Glutamatergic neuron (in vitro differentiated cells): ENCODE measurements around the gene CLASRP. TPM values are rescaled to one million over a fixed set of nuclear protein-coding genes. Genes with fewer than 3 reads are reported as not detected.

Experiments used
- DNase-seq: peaks from one replicate; pipeline ENCODE4 v3.0.0; 2022
- H3K27ac Mint-ChIP-seq: one replicate; pipeline ENCODE4 v1.8.0; 2020; ENCODE audit warnings: mild to moderate bottlenecking, mixed read lengths, inconsistent platforms; ENCODE audit not compliant: unreplicated experiment
- H3K27me3 Mint-ChIP-seq: one replicate; pipeline ENCODE4 v1.8.0; 2020; ENCODE audit warnings: mild to moderate bottlenecking, moderate library complexity, mixed read lengths, inconsistent platforms; ENCODE audit not compliant: unreplicated experiment
- H3K36me3 Mint-ChIP-seq: one replicate; pipeline ENCODE4 v1.8.0; 2020; ENCODE audit warnings: mild to moderate bottlenecking, mixed read lengths, inconsistent platforms; ENCODE audit not compliant: unreplicated experiment
- H3K4me1 Mint-ChIP-seq: one replicate; pipeline ENCODE4 v1.8.0; 2020; ENCODE audit warnings: mild to moderate bottlenecking, low read depth, mixed read lengths, inconsistent platforms; ENCODE audit not compliant: unreplicated experiment
- H3K4me3 Mint-ChIP-seq: one replicate; pipeline ENCODE4 v1.8.0; 2020; ENCODE audit warnings: mild to moderate bottlenecking, mixed read lengths, inconsistent platforms; ENCODE audit not compliant: unreplicated experiment
- H3K9me3 Mint-ChIP-seq: one replicate; pipeline ENCODE4 v1.8.0; 2020; ENCODE audit warnings: mild to moderate bottlenecking, moderate library complexity, mixed read lengths, inconsistent platforms; ENCODE audit not compliant: unreplicated experiment
- total RNA-seq: library from RNA; stranded (reverse); fragmentation: NEBNext Ultra II Directional; extraction: Animal tissue kit (Norgen Biotek cat#: 25700); gene quantifications from one replicate; pipeline ENCODE4 v1.2.1, GENCODE V29; 2021; ENCODE audit not compliant: unreplicated experiment
- TF ChIP-seq, protein P1 (sequence below): fragments of 200-600 bp; sonication (generic); IDR thresholded peaks from one replicate; pipeline ENCODE4 v1.5.0; 2021; ENCODE audit not compliant: partially characterized antibody, unreplicated experiment

CLASRP gene
- total RNA-seq, 1 donor from 2014 or later: 127 TPM

DNA sequence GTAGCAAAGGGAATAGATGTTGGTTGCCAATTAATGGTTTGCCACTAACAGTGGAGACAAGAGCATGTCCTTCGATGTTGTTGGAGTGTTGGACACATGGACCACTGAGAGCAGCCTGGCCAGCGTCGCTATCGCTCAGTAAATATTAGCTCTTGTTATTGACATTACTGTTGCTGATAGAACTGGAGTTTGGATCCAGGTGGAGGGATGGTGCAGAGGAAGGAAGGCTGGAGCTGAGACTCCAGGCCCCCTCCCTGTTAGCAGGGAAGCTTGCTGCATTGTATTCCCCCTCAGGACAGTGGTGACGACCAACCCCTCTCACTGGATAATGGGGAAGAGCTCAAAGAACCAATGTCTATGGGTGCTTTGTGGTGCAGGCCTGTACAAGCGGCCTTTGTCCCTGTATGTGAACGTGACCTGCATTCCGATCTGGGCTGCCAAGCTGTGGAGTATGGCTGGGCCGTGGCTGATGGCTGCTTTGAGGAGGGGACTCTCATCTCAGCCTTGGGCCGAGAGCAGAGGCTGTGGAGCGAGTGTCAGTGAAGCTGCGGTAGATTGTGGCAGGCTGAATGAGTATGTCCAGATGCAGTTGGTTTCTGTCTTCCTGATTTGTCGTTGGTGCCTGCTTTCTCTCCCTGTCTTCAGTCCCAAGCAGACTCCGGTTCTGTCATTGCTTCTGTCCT, 7.0 kb downstream of the CLASRP start:
- Mint-ChIP-seq H3K27ac (no peak overlapping the region), H3K27me3 (peaks cover 3% of the 10 kb centered on the region), H3K9me3 (no peaks in the 10 kb centered on the region), H3K4me1 (no peaks in the 10 kb centered on the region), H3K36me3 (no peaks in the 10 kb centered on the region), H3K4me3 (no peak overlapping the region)
- no peak for DNase-seq
- TF ChIP-seq, protein P1, sequence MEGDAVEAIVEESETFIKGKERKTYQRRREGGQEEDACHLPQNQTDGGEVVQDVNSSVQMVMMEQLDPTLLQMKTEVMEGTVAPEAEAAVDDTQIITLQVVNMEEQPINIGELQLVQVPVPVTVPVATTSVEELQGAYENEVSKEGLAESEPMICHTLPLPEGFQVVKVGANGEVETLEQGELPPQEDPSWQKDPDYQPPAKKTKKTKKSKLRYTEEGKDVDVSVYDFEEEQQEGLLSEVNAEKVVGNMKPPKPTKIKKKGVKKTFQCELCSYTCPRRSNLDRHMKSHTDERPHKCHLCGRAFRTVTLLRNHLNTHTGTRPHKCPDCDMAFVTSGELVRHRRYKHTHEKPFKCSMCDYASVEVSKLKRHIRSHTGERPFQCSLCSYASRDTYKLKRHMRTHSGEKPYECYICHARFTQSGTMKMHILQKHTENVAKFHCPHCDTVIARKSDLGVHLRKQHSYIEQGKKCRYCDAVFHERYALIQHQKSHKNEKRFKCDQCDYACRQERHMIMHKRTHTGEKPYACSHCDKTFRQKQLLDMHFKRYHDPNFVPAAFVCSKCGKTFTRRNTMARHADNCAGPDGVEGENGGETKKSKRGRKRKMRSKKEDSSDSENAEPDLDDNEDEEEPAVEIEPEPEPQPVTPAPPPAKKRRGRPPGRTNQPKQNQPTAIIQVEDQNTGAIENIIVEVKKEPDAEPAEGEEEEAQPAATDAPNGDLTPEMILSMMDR: no peak

GRCh38 chr19:45046355-45046754, 7.5 kb downstream of the CLASRP start:
- H3K27me3 Mint-ChIP-seq: peaks cover 3% of the 10 kb centered on the region
- no peaks in the 10 kb centered on the region for H3K36me3 Mint-ChIP-seq
- TF ChIP-seq, protein P1: no peak
- peaks cover 1% of the 10 kb centered on the region for H3K4me1 Mint-ChIP-seq
- no peak overlapping the region for H3K4me3 Mint-ChIP-seq
- DNase-seq: no peak
- H3K9me3 Mint-ChIP-seq: no peaks in the 10 kb centered on the region
- H3K27ac Mint-ChIP-seq: no peak overlapping the region

GRCh38 chr19:45047188-45047797, 8.4 kb downstream of the CLASRP start:
- H3K9me3 Mint-ChIP-seq: no peaks in the 10 kb centered on the region
- H3K36me3 Mint-ChIP-seq: no peaks in the 10 kb centered on the region
- H3K4me1 Mint-ChIP-seq: peaks cover 4% of the 10 kb centered on the region
- TF ChIP-seq, protein P1: no peak
- peaks cover 3% of the 10 kb centered on the region for H3K27me3 Mint-ChIP-seq
- no peak overlapping the region for H3K27ac Mint-ChIP-seq
- no peak overlapping the region for H3K4me3 Mint-ChIP-seq
- no peak for DNase-seq

DNA sequence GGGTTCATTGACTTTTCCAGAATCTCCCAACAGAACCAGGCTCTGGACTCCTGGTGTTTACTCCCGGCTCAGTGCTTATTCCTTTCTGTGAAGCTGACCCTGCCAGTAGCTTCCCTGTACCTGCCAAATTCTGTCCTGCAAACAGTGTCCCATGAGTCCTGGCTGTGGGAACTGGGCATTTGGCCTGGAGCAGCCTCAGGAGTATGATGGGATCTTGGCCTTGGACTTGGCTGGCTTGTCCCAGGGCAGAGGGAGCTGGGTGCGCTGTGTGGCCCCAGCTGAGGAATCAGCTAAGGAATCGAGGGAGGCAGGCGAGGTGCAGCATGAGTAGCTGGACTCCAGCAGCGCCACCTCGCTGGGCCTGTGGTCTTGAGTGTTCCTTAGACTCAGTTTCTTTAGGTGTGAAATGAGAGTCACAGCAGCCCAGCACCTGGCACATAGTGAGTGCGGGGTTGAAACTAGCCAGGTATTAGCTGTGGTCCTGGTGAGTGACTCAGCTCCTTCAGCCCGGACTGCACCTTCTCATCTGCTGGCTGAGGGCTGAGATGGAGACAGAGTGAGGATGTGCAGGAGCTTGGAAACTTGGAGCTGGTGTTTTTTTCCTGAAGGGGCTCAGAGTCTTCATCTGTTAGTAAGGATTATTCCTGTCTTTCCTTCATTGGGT, 10.4 kb downstream of the CLASRP start:
- Mint-ChIP-seq H3K27me3 (peaks cover 3% of the 10 kb centered on the region), H3K27ac (no peak overlapping the region)

More for the DNA sequence above, 10.4 kb downstream of the CLASRP start:
- Mint-ChIP-seq H3K36me3 (no peaks in the 10 kb centered on the region), H3K4me1 (peaks cover 4% of the 10 kb centered on the region), H3K9me3 (no peaks in the 10 kb centered on the region), H3K4me3 (no peak overlapping the region)
- DNase-seq: no peak
- TF ChIP-seq, protein P1: no peak
